ENCODE data around the gene SLC6A6. TPM values are rescaled to one million over a fixed set of nuclear protein-coding genes. Genes with fewer than 3 reads are reported as not detected.

SLC6A6 gene
- total and polyA plus RNA-seq, 4 donors: 0.92 to 7.2 (median 2.9) TPM

- no peaks in the 10 kb centered on the region for H3K4me1 ChIP-seq (ENCODE audit: control insufficient read depth in 4 of 4, insufficient read depth in 4 of 4, low read length in 3 of 4)
- no peak overlapping the region for H3K27ac ChIP-seq (ENCODE audit: low read depth in 1 of 2, low read length in 2 of 2)
- WGBS: 72% methylated on average over 8 of the region's 8 CpGs
- TF ChIP-seq YY1 (IDR thresholded peaks at IDR 0.05) (no peak), RAD21 (IDR thresholded peaks at IDR 0.05) (peak; percentile 88 to 89), JUND (IDR thresholded peaks at IDR 0.05) (no peak), MAX (IDR thresholded peaks at IDR 0.05) (no peak), HNF4A (conservative IDR thresholded peaks at IDR 0.05) (no peak), NR2F2 (IDR thresholded peaks at IDR 0.05) (no peak), FOXA1 (IDR thresholded peaks at IDR 0.05) (no peak), CTCF (IDR thresholded peaks at IDR 0.05; ENCODE audit: low read depth, low read length, missing input control) (peak; percentile 58), GABPA (IDR thresholded peaks at IDR 0.05 in 1 of 2, conservative IDR thresholded peaks at IDR 0.05 in 1 of 2) (no peak), FOXA2 (IDR thresholded peaks at IDR 0.05) (no peak), TAF1 (conservative IDR thresholded peaks at IDR 0.05) (no peak), SP1 (IDR thresholded peaks at IDR 0.05) (no peak), ATF3 (IDR thresholded peaks at IDR 0.05) (no peak), HNF4G (IDR thresholded peaks at IDR 0.05) (no peak), RXRA (IDR thresholded peaks at IDR 0.05) (no peak), REST (IDR thresholded peaks at IDR 0.05) (no peak)
- H3K9me3 ChIP-seq (ENCODE audit: control insufficient read depth in 4 of 4, low read length in 3 of 4): no peaks in the 10 kb centered on the region
- peak; percentile 51 for DNase-seq (ENCODE audit: low spot score)
- no peak overlapping the region for H3K9ac ChIP-seq (ENCODE audit: low read depth in 1 of 2, low read length in 2 of 2)
- H3K27me3 ChIP-seq (ENCODE audit: control insufficient read depth in 4 of 4, insufficient read depth in 4 of 4, low read length in 3 of 4): no peaks in the 10 kb centered on the region
- no peaks in the 10 kb centered on the region for H3K36me3 ChIP-seq (ENCODE audit: control insufficient read depth in 4 of 4, insufficient read depth in 3 of 4, low read depth in 1 of 4, low read length in 3 of 4)
- H3K4me3 ChIP-seq (ENCODE audit: low read depth in 1 of 3, low read length in 3 of 3): no peak overlapping the region
These were observed 59.4 kb downstream of the SLC6A6 start for GRCh38 chr3:14461748-14462324.

- Histone ChIP-seq H3K27me3 (ENCODE audit: control insufficient read depth in 4 of 4, insufficient read depth in 4 of 4, low read length in 3 of 4) (no peaks in the 10 kb centered on the region), H3K27ac (ENCODE audit: low read depth in 1 of 2, low read length in 2 of 2) (no peak overlapping the region), H3K9ac (ENCODE audit: low read depth in 1 of 2, low read length in 2 of 2) (no peak overlapping the region), H3K4me3 (ENCODE audit: low read depth in 1 of 3, low read length in 3 of 3) (no peak overlapping the region), H3K4me1 (ENCODE audit: control insufficient read depth in 4 of 4, insufficient read depth in 4 of 4, low read length in 3 of 4) (no peaks in the 10 kb centered on the region), H3K9me3 (ENCODE audit: control insufficient read depth in 4 of 4, low read length in 3 of 4) (no peaks in the 10 kb centered on the region), H3K36me3 (ENCODE audit: control insufficient read depth in 4 of 4, insufficient read depth in 3 of 4, low read depth in 1 of 4, low read length in 3 of 4) (no peaks in the 10 kb centered on the region)
- no peak for DNase-seq (ENCODE audit: low spot score)
- TF ChIP-seq FOXA2 (IDR thresholded peaks at IDR 0.05): no peak
- no peak for TF ChIP-seq JUND (IDR thresholded peaks at IDR 0.05)
- no peak for TF ChIP-seq GABPA (IDR thresholded peaks at IDR 0.05 in 1 of 2, conservative IDR thresholded peaks at IDR 0.05 in 1 of 2)
- TF ChIP-seq HNF4A (conservative IDR thresholded peaks at IDR 0.05): no peak
- TF ChIP-seq REST (IDR thresholded peaks at IDR 0.05): no peak
- no peak for TF ChIP-seq CTCF (IDR thresholded peaks at IDR 0.05; ENCODE audit: low read depth, low read length, missing input control)
- TF ChIP-seq TAF1 (conservative IDR thresholded peaks at IDR 0.05): no peak
- TF ChIP-seq RAD21 (IDR thresholded peaks at IDR 0.05): no peak
- 94% methylated on average over 9 of the region's 9 CpGs for WGBS
These were observed 60.3 kb downstream of the SLC6A6 start for GRCh38 chr3:14462738-14463137.

Measured in liver (tissue), 9 donors.